ENCODE results near the gene SLC11A2. TPM values are rescaled to one million over a fixed set of nuclear protein-coding genes. Genes with fewer than 3 reads are reported as not detected.

Gene SLC11A2
- total and polyA plus RNA-seq, 2 of the 13 experiments (the other 11 are each of a cell fraction or from before 2014, with no cell fraction given) = 71.7 to 77.0 TPM

GRCh38 chr12:50986966-50987737, 39.0 kb downstream of the SLC11A2 start (continued):
- TF ChIP-seq ZNF704 (CRISPR knock-in tag; IDR thresholded peaks at IDR 0.05; ENCODE audit: borderline replicate concordance) (no peak), ZBTB3 (CRISPR knock-in tag; IDR thresholded peaks at IDR 0.05; ENCODE audit: borderline replicate concordance, low read depth) (no peak), ARID5B (CRISPR knock-in tag; IDR thresholded peaks at IDR 0.05) (0 out of 2 replicates have a peak, but pooled peaks have one; percentile 17), IKZF5 (CRISPR knock-in tag; IDR thresholded peaks at IDR 0.05) (0 out of 2 replicates have a peak, but pooled peaks have one; percentile 46), SMC3 (IDR thresholded peaks at IDR 0.05; ENCODE audit: low read length) (peak; percentile 95), ZSCAN31 (CRISPR knock-in tag; IDR thresholded peaks at IDR 0.05; ENCODE audit: low read depth) (0 out of 2 replicates have a peak, but pooled peaks have one; percentile 42), CCDC6 (CRISPR knock-in tag; IDR thresholded peaks at IDR 0.05) (no peak), NFIC (IDR thresholded peaks at IDR 0.05; ENCODE audit: low read length) (no peak), ARNT2 (CRISPR knock-in tag; IDR thresholded peaks at IDR 0.05; ENCODE audit: low read depth) (no peak), HDAC1 (CRISPR knock-in tag; IDR thresholded peaks at IDR 0.05) (no peak), CCAR2 (optimal IDR thresholded peaks at IDR 0.05; ENCODE audit: low read depth, low read length) (no peak), MED1 (CRISPR knock-in tag; IDR thresholded peaks at IDR 0.05) (peak; percentile 36; the same call in 1 of the 2 replicates), FOXK2 (IDR thresholded peaks at IDR 0.05) (no peak), DRAP1 (CRISPR knock-in tag; IDR thresholded peaks at IDR 0.05) (0 out of 2 replicates have a peak, but pooled peaks have one; percentile 20), ZGPAT (CRISPR knock-in tag; IDR thresholded peaks at IDR 0.05) (peak; percentile 40; the same call in 1 of the 2 replicates), ZNF670 (CRISPR knock-in tag; IDR thresholded peaks at IDR 0.05; ENCODE audit: borderline replicate concordance) (no peak), ZBTB46 (CRISPR knock-in tag; IDR thresholded peaks at IDR 0.05; ENCODE audit: borderline replicate concordance) (no peak), PHB2 (IDR thresholded peaks at IDR 0.05; ENCODE audit: partially characterized antibody) (no peak), TMF1 (CRISPR knock-in tag; IDR thresholded peaks at IDR 0.05; ENCODE audit: low read depth) (no peak)

Data from HepG2 (cell line).